Measurements from ENCODE around the gene ZNF384. TPM values are rescaled to one million over a fixed set of nuclear protein-coding genes. Genes with fewer than 3 reads are reported as not detected.

Gene ZNF384
- total and polyA plus RNA-seq, 2 of the 8 experiments (the other 6 are each of a cell fraction or from before 2014, with no cell fraction given) = 59.0 to 59.6 TPM

DNA sequence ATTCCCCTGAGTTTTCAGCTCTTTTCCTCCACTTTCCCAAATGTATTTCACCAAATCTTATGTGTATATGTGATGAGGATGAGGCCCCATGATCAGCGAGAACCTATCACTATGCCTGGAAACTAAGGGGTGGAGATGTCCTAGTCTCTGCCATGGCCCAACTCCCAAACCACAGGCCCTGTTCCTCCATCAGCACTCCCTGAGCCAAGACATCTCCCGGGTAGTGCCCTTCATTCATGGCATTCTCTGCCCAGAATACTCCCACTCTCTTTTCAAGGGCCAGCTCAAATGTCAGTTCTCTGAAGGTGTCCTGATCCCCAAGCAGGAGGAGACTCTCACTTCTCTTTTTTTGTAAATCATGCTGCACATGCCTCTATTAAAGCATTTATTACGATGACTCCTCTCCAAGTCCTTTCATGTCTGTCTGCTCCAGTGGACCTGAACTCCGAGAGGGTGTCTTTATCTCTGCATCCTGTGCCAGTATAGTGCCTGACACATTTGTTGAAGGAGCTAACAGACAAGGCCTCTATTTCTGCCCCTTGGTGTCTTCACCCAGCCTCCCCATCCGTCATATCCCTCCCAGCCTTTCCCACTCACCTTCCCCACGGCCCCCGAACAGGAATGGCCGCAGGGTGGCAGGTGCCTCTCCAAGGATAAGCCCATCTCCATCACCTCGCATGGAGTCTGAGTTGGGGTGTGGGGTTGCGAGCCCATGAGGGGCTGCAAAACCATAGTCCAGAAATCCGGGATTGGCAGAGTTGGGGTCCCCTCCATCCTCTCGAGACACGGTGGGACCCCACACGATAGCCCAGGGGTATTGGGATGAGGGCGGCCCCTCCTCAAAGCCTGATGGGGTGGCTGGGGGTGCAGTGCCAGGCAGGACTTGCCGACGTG lies 7.8 kb upstream of the ZNF384 start:
- Histone ChIP-seq H3K18ac (ENCODE audit: extremely low read depth, low read length) (no peak overlapping the region), H3K23me2 (ENCODE audit: low read depth, low read length) (peaks cover 16% of the 10 kb centered on the region), H2AK5ac (ENCODE audit: low read depth, low read length) (no peak overlapping the region), H2BK12ac (ENCODE audit: low read depth, low read length) (no peak overlapping the region), H2BK20ac (ENCODE audit: low read length) (no peak overlapping the region), H2BK120ac (replicated peaks; ENCODE audit: low read depth, low read length) (no peak overlapping the region), H3K79me1 (ENCODE audit: low read depth, low read length) (no peaks in the 10 kb centered on the region; the same call in 1 of the 2 replicates), H3K9me3 (ENCODE audit: insufficient read depth in 2 of 2, low read depth in 1 of 2, low read length in 1 of 2) (no peaks in the 10 kb centered on the region), H3K36me3 (ENCODE audit: control insufficient read depth in 2 of 4, insufficient read depth in 4 of 4, low read length in 3 of 4) (peaks cover 0 to 3% (median 1%) of the 10 kb centered on the region in 4 experiments; a peak in 1 of 8 replicates), H2AFZ (ENCODE audit: low read length) (no peak overlapping the region), H2BK5ac (ENCODE audit: low read depth, low read length) (no peak overlapping the region), H3K56ac (replicated peaks; ENCODE audit: insufficient read length, low read depth, low read length) (no peak overlapping the region), H2BK15ac (ENCODE audit: low read length) (no peak overlapping the region), H3K79me2 (ENCODE audit: control insufficient read depth in 1 of 2, insufficient read depth in 2 of 2, low read length in 2 of 2) (no peaks in the 10 kb centered on the region), H3K27ac (ENCODE audit: low read depth, low read length) (no peak overlapping the region), H3K27me3 (replicated peaks in 1 of 4; ENCODE audit: control insufficient read depth in 3 of 4, extremely low read depth in 1 of 4, insufficient read depth in 3 of 4, low read length in 3 of 4) (peaks cover 0 to 16% (median 14%) of the 10 kb centered on the region in 4 experiments; a peak in 6 of 7 replicates), H3K4me2 (ENCODE audit: insufficient read depth in 1 of 2, low read depth in 2 of 2, low read length in 2 of 2) (no peak overlapping the region), H4K20me1 (replicated peaks in 1 of 2; ENCODE audit: control insufficient read depth in 1 of 2, insufficient read depth in 2 of 2, low read length in 2 of 2) (no peaks in the 10 kb centered on the region), H3K4me3 (ENCODE audit: extremely low read depth in 1 of 4, insufficient read depth in 2 of 4, low read depth in 3 of 4, low read length in 4 of 4) (no peak overlapping the region), H4K5ac (ENCODE audit: insufficient read length, low read depth, low read length) (no peak overlapping the region), H4K91ac (replicated peaks; ENCODE audit: insufficient read length, low read length) (no peak overlapping the region), H3K14ac (ENCODE audit: insufficient read length) (no peak overlapping the region), H3K4ac (replicated peaks; ENCODE audit: insufficient read length, low read depth, low read length) (no peak overlapping the region), H3K23ac (ENCODE audit: insufficient read length) (no peak overlapping the region), H3K4me1 (replicated peaks in 1 of 4; ENCODE audit: control insufficient read depth in 3 of 4, insufficient read depth in 4 of 4, low read length in 3 of 4) (peaks cover 0 to 7% (median 4%) of the 10 kb centered on the region in 4 experiments; a peak in 3 of 7 replicates), H4K8ac (ENCODE audit: extremely low read depth, insufficient read depth, low read length) (no peak overlapping the region), H3K9ac (replicated peaks in 1 of 4; ENCODE audit: extremely low read depth in 1 of 4, low read depth in 3 of 4, low read length in 3 of 4) (no peak overlapping the region)
- DNase-seq (ENCODE audit: low read depth in 1 of 2, low spot score in 2 of 2) (no peak), FAIRE-seq (no peak)
- CTCF ChIA-PET (ENCODE audit: partially characterized antibody) = interaction anchor here (0.6 to 4.5 kb wide), 13 partner anchors 10 to 247 kb away, joined by 3 to 39 read pairs (median 4); partner anchors contain the start of genes C12orf57 and RNU7-1
- POLR2A ChIA-PET (ENCODE audit: partially characterized antibody) = interaction anchor here (0.9 to 3.1 kb wide), 9 partner anchors 8 to 162 kb away, joined by 3 to 32 read pairs (median 6); partner anchors contain the start of genes GAPDH and ZNF384
- TF ChIP-seq NRF1 (IDR thresholded peaks at IDR 0.05; ENCODE audit: low read depth, low read length) = no peak
- TF ChIP-seq MAFK (IDR thresholded peaks at IDR 0.05; ENCODE audit: low read depth, low read length) = no peak
- no peak for TF ChIP-seq EGR1 (IDR thresholded peaks at IDR 0.05; ENCODE audit: borderline replicate concordance, low read depth, low read length)
- no peak for TF ChIP-seq ASH2L (IDR thresholded peaks at IDR 0.05; ENCODE audit: low read length)
- TF ChIP-seq, protein P1, sequence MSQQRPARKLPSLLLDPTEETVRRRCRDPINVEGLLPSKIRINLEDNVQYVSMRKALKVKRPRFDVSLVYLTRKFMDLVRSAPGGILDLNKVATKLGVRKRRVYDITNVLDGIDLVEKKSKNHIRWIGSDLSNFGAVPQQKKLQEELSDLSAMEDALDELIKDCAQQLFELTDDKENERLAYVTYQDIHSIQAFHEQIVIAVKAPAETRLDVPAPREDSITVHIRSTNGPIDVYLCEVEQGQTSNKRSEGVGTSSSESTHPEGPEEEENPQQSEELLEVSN (IDR thresholded peaks at IDR 0.05) = no peak
- no peak for TF ChIP-seq RXRA (IDR thresholded peaks at IDR 0.05; ENCODE audit: insufficient read depth, low read depth, low read length)
- WGBS, 2 experiments (ENCODE audit: extremely low coverage in 1 of 2, insufficient coverage in 1 of 2, insufficient read length in 1 of 2, insufficient replicate concordance in 2 of 2, low coverage in 1 of 2, low lambda C conversion rate in 2 of 2, missing lambda C conversion rate in 1 of 2) = 92% methylated on average over 17 of the region's 17 CpGs; no CpG with 5 or more reads in 1 of the 2 experiments

Measured in H1 (cell line).